ENCODE results near the gene GNAL.

DNA sequence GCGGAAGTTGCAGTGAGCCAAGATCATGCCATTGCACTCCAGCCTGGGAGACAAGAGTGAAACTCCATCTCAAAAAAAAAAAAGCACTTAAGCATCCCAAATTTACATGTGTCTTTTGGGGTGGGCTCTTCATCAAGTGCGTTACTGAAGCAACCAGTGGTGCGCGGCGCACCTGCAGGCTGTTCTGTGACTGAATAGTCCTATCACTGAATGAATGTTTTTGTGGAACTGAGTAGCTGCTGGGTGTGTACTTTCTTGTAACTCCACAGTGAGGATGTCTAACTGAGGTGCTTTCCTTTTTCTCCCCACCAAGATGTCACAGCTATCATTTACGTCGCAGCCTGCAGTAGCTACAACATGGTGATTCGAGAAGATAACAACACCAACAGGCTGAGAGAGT lies 179.2 kb downstream of the GNAL start:
- TF ChIP-seq SP1 (IDR thresholded peaks at IDR 0.05) (no peak), CTCF (IDR thresholded peaks at IDR 0.05; ENCODE audit: low read depth, low read length, missing input control) (no peak), TAF1 (conservative IDR thresholded peaks at IDR 0.05) (no peak), EGR1 (IDR thresholded peaks at IDR 0.05; ENCODE audit: low read depth in 2 of 2) (no peak), REST (IDR thresholded peaks at IDR 0.05) (no peak), YY1 (IDR thresholded peaks at IDR 0.05) (no peak), MAX (IDR thresholded peaks at IDR 0.05) (no peak), RAD21 (IDR thresholded peaks at IDR 0.05) (no peak), ZBTB33 (IDR thresholded peaks at IDR 0.05) (no peak), JUND (IDR thresholded peaks at IDR 0.05) (no peak)

Data from liver (tissue), 3 donors.